OCI-LY7 (cell line): ENCODE measurements around the gene DNAH17.

Experiments used
- CTCF ChIP-seq: fragments of 200-600 bp; sonication (generic); conservative IDR thresholded peaks from 2 replicates; pipeline ENCODE4 v1.5.1; 2014; ENCODE audit warnings: mild to moderate bottlenecking, antibody characterized with exemption, low read length, moderate library complexity, mixed read lengths
- EZH2phosphoT487 ChIP-seq: fragments of 200-600 bp; sonication (generic); IDR thresholded peaks from 2 replicates; pipeline ENCODE4 v1.6.1; 2018; ENCODE audit warnings: low read depth, borderline replicate concordance, mild to moderate bottlenecking, mixed run types, antibody characterized with exemption, low read length, moderate library complexity, mixed read lengths

GRCh38 chr17:78585006-78585630, 7.9 kb upstream of the DNAH17 start:
- no peak for TF ChIP-seq CTCF
- no peak for TF ChIP-seq EZH2phosphoT487
